NT2/D1 (cell line): ENCODE measurements around the gene PTER.

Experiments
- YY1 ChIP-seq: IDR thresholded peaks from 2 replicates; pipeline ENCODE4 v1.6.1; 2011; ENCODE audit not compliant: insufficient read length, insufficient read depth
- ZNF274 ChIP-seq: IDR thresholded peaks from 2 replicates; pipeline ENCODE4 v1.6.1; 2011; ENCODE audit warnings: mild to moderate bottlenecking, low read depth, low read length

GRCh38 chr10:16441173-16441840 is 4.5 kb downstream of the PTER start:
- TF ChIP-seq ZNF274, result no peak
- no peak for TF ChIP-seq YY1
